Measurements from ENCODE around the gene MAPKBP1.

GRCh38 chr15:41822957-41823356 is 48.7 kb downstream of the MAPKBP1 start:
- TF ChIP-seq CTCF (IDR thresholded peaks at IDR 0.05) (no peak), POLR2A (IDR thresholded peaks at IDR 0.05; ENCODE audit: low read depth) (no peak)

Measured in esophagus muscularis mucosa (tissue), 3 donors.